LoVo (cell line): Measurements from ENCODE around the gene JARID2.

ENCODE experiments used
- DNase-seq: peaks from one replicate; pipeline ENCODE4 v3.0.0-alpha.2; 2016; ENCODE audit warnings: low spot score

Gene JARID2

DNA sequence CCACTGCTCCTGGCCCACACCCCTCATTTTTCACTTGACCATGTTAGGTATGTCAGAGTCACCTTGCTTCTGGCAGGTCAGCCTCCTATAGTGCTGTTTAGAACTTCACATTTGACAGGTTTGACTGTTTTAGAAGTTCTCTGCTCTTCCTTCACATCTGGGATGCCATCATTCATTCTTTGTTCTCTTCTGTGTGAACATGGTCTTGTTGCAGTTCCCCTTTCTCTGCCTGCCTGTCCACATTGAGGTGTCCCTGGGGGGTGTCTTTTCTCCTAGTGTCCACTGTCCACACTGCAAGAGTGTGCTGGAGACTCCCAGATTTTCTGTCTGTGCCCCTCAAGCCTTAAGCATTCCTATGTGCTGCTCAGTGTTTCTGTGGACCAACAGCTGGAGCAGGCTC lies 89.5 kb downstream of the JARID2 start:
- DNase-seq, result no peak

DNA sequence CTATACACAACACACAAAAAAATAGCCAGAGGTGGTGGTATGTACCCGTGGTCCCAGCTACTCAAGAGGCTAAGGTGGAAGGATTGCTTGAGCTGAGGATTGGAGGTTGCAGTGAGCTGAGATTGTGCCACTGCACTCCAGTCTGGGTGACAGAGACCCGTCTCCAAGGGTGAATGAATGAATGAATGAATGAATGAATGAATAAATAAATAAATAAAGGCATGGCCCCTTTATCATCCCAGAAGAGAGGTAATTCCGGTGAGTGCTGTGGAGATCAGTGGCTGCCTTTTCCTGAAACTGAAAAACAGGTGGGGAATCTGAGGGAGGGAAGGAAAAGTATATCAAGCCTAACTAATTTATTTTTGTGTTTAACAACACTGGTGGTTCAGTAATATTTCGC lies 90.0 kb downstream of the JARID2 start:
- DNase-seq, result no peak

DNA sequence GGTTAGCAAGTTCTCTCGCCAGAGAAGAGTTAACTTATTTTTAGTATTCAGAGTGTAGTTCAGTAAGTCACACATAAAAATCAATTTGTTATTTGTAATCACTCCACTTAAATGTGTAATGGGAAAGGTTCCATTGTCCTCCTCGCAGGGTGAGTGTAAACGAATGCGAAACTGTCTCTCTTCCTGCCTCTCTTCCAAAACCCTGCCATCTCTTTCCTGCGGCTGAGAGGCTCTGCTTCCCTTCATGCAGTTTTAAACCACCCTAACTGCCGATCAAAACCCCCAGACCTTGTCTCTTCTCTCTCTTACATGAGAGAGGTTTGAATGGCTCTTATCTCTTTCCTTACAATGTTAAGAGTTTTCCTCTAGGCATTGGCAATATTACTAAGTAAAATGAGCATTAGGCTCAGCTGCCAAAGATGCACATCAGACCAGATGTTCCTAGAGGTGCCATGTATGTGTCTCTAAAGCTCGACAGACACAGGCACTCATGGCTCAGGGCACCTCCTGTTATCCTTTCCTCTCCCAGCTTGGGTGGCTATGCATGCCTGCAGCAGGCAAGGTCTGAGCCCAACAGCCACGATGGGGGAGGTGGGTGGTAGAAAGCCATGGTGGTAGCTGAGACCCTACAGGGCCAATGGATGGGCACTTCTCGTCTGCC lies 91.2 kb downstream of the JARID2 start:
- DNase-seq, result no peak

DNA sequence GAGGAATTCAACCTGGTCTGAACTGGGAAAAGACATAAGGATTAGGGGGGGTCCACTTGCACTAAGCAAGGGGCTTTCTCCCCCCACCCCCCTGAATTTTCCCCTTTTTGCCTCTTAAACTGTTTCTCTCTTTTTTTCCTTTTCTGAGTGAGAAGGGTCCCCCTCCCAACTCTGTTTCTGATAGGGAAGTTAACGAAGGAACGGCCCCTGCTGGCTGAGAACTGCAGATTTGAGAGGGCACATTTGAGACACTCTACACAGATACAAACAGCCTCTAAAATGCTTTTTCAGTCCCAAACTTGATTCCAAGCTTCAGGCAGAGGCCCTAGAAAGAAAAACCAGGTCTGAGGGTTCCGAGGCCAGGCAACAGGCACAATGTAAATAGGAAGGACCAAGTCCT lies 91.7 kb downstream of the JARID2 start:
- DNase-seq, result no peak

DNA sequence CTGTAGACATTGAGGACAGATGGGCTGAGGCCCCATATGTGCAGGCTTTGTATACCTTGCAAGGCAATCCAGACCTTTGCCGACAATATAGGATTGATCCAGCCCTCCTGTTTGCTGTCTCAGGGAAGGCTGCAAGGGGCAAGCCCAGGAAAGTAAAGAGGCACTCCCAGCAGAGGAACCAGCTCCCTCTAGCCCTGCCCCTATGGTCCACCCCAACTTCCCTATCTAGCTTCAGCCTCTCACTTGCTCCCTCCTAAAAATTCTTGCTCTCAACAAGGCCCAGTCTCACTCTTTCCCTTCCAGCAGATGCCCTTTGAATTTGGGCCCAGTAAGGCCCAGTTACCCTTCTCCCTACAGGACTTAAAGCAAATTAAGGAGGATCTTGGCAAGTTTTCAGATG lies 92.6 kb downstream of the JARID2 start:
- DNase-seq, result no peak

DNA sequence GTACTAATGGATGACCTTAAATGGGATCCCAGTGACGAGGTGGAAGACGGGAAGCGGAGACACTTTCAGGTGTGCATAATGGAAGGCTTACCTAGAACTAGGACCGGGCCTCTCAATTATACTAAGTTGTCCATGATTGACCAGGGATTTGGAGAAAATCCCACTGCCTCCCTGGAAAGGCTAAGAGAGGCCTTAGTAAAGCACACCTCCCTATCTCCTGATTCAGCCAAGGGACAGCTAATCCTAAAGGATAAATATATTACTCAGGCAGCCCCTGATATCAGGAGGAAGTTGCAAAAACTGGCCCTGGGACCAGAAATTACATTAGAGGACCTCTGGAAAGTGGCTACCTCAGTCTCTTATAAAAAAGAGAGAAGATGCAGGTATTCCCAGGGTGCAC lies 93.2 kb downstream of the JARID2 start:
- DNase-seq, result no peak

DNA sequence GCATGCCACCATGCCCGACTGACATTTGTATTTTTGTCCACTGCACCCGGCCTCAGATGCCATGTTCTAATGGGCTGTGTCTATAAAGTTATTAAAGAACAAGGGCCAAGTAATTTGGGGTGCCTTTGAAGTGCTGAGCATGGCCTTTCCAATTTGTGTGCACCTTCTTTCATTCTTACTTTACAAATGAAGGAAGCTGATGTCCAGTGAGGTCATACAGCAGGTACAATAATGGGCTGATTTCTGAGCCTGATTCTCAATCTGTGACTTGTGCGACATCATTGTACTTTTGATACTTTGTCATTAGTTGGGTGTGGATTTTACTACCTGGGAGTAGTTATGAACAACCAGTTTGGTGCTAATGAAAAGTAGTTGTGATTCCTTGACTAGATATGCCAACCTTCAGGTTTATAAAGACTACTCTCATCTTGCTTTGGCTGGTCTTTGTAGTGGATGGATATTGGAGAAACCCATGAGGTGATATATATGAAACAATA lies 94.3 kb downstream of the JARID2 start:
- DNase-seq, result no peak

DNA sequence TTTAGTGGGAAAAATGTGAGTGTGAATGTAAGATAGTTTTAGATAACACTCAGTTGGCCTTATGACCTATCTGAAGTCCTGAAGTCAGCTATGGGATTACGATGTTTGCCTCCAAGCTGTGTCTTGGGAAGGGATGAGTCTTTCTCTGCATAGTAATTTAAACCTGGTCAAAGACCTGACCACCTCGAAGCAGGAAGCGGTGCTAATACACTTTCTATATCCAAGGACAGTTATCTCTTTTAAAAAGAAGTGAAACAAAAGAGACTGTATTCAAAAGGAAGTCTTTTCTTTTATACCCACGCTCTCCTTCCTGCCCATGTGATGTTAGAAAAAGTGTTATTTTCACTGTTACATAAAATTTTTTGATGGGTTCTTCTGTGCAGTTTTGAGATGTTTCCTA lies 94.9 kb downstream of the JARID2 start:
- no peak for DNase-seq

DNA sequence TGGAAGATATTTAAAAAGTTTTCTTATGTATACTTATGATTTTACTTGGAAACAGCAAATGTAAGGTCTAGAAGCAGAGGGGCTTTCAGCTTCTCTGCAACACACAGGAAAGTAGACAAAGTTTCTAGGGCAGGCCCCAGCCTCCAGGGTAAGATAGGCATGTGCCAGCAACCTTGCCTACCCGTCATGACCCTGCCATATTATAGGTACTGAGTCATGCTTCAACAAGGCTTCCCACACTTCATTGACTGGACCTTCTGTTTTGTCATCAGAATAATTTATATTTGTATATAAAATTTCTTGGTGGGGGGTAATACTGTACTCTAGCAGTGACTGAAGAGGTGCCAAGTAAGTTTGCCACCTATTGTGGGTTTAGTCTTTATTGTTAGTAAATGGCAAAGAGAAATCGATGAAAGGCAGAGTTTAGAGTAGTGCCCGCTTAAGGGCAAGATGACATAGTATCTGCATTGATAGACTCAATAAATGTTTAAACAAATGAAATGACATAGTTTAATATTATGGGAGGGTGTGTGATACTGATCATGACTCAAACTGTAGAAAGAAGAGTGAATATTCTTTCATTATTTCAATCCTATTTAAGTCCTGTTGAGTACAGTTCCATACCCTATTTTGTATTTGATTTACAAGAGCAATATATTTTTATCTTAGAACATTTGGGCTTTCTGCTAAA lies 95.6 kb downstream of the JARID2 start:
- peak; percentile 7 for DNase-seq

DNA sequence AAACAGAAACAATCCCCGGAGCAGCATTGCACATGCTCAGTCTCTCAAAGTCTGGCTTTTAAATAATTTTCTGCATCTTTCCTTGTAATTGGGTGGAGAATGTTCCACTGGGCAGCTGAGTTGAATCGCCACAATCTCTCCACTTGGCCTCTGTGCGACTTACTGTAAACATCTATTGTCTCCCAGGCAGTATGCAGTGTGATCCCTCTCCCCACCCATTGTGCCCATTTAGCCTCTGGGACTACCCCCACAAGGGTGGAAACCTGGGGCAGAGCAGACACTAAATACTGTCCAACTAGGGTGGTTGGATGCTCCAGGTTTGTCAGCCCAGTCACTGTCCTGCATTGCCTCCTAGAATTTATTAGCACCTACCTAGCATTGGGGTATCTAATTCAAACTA lies 96.2 kb downstream of the JARID2 start:
- DNase-seq, result no peak

DNA sequence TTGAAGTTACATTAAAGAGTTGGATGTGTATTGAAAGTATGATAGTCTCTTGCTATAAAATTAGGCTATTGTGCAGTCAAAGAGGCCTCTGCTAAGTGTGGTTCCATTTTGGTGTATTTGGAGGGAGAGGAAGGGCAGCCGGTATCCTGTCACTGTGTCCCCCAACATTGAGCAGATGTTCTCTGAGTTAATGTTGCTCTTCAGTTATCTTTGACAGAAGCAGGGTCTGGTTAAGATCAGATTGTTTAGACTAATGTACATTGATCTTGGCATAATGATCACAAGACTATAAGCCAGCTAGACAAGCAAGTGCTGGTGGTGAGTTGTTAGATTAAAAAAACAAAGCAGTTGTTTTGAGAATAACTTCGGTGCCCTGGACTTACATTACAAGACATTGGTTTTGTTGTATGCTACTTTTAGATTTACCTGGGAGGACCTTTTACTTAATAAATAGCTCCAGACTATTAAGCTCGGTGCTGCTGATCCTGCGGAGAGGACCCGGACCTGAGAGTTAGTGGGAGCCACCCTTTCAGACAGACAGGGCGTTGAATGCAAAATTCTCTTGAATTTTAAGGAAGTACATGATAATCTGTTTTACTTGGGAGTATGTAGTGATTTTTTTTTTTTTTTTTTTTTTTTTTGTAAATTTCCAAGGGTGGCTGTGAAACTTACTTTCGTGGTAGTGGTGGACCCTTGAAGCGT lies 97.8 kb downstream of the JARID2 start:
- DNase-seq, result no peak

DNA sequence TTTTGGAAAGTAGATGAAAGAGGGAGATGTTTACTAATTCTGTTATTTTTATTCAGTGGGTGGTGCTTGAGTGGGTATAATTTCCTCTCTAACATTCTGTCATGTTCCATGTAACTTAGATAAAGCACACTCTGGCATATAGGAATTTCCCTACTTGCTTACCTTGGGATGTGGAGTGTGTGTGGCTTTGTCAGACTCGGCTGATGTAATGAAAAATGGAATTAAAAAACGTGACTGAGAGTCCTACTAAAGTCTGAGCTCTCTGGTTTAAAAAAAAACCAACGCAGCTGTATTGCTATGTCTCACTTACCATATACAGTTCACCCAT lies 98.3 kb downstream of the JARID2 start:
- no peak for DNase-seq

DNA sequence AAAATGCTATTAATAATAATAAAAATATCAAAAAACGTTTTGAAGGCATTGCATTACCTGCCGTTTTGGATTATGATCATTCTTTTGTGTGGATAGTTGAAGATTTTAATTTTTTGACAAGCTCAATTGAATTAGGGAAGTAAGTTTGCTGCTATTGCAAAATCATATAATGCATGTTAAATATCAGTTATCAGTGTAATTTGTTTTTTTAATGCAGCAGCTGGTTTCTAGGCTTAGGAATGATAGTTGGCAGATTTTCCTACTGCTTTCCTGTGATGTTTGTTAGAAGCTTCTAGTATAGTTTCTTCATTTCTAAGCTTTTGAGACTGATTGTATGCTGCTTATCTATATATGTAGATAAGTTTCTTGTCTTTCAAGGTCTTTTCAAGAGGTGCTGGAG lies 99.0 kb downstream of the JARID2 start:
- DNase-seq, result no peak

DNA sequence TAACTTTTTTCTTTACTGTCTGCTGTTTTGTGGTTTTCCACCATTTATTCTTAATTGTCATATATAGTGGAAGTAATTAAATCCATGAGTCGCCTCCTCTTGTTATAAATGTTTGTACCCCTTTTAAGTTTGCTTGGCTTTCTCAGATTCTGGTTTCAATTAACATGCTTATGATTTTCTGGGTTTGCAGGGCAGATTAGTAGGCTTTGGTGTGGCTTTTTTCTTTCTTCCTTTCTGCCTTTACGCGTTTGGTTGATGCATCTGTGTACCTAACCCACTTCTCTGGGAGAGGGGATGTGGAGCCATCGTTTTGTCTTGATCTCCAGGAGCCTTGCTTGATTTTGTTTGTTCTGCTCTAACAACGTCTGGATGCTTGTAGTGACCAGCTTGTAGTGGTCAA lies 100.4 kb downstream of the JARID2 start:
- DNase-seq, result no peak

DNA sequence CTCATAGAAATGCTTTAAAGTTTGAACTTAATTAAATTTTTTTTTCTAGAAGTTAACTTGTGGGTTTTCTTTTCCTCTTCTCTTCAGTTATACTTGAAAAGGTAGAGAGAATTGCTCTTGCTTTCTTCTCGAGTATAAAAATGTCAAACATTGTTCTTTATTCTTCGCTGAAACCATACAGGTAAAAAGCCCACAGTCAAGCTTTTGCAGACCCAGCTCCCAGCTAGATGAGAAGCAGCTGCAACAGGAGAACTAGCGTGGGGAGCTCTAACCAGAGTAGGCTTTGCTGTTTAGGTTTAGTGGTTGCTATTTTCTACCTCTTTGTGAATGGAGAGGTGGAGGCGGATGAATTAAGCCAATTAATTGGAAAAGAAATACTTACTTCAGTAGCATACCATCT lies 102.7 kb downstream of the JARID2 start:
- DNase-seq, result no peak

DNA sequence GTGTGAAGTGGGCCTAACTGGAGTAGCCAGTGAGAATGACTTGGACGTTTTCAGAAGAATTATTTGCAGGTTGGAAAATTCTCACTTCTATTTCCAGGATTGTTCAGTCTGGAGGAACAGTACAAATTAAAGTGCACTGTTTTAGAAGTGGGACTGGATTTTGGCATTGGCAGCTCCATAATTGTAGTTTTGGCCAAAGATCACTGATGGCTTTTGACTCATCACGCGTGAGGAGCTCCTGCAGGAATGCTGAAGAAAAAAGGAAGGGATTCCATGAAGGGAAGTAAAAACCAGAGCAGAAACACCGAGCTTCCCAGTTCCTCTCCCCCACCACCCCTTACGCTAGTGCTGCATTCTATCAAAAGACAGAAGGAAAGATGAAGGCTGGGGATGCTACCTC lies 103.5 kb downstream of the JARID2 start:
- no peak for DNase-seq

DNA sequence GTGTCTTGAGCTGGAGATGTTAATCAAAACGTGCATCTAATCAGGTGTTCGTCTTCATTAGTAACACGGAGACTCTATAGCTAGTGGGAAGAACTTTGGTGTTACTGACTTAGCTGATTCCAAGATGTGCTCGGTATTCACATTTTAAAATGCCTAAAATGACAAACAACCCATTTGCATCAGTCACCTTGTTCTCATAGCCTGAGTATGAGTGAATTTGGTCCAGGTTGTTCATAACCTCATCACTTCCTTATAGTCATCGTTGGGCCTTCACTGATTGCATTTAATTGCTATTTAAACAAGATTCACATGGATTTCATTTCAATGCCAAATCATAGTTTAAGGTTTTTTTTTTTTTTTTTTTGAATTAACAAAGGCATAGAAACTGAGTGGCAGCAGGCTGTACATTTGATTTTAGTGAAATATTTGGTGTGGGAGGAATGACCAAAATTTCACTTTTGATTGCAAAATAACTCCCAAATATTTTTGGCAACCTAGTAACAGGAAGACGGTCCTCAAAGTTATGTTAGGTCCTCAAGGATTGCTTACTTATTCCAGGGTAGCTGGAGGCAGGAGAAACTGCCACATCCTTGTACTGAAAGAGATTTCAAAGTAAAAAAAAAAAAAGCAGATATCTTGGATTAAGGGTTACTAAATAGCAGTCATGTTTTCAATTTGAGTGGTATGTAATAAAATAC lies 104.7 kb downstream of the JARID2 start:
- no peak for DNase-seq

DNA sequence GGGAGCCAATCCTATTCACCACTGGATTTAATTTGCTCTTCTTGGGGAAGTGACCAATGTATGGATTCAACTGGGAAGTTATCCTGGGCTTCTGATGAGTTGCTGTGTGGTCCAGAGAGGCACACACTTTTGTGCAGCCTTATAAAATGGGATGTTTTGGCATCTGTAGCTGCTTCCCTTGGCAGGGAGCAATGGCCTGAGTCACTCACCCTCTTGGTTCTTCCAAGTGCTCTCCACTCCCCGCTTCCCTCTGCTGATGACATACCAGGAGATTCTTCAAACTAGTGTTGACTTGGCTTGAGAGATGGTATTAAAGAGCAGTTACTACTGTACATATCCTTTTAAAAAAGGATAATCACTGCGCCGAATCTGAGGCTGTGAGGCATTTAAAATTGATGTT lies 105.8 kb downstream of the JARID2 start:
- DNase-seq, result no peak

DNA sequence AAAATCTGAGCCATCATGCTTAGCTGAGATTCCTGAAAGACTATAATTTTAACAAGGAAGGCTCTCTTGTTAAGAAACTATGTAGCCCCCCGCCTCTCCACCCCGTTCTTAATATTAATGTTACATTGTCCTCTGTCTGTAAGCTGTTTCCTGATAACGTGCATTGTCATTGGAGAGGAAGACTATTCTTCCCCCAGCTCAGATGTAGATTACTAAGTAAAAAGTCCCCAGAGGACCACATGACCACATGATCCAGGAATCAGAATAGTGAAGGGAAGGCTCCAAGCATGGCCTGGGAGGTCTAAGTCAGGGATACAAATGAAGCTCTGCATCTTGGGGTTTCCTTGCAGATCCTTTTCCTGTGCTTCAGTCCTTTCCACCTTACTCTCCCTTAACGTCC lies 106.4 kb downstream of the JARID2 start:
- DNase-seq, result no peak

DNA sequence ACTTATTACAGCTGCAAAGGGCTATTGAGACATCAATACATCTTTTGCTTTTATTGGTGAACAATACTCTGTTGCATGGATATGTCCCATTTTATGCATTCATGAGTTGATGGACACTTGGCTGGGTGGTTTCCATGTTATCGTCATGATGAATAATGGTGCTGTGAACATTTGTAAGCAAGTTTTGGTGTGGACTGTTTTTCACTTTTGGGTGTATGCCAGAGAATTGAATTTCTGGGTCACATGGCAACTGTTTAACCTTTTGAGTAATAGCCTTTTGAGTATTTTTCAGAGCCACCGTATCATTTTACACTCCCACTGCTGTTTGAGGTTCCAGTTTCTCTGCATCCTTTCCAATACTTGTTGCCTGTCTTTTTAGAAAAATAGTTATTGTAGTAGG lies 107.0 kb downstream of the JARID2 start:
- DNase-seq, result no peak

DNA sequence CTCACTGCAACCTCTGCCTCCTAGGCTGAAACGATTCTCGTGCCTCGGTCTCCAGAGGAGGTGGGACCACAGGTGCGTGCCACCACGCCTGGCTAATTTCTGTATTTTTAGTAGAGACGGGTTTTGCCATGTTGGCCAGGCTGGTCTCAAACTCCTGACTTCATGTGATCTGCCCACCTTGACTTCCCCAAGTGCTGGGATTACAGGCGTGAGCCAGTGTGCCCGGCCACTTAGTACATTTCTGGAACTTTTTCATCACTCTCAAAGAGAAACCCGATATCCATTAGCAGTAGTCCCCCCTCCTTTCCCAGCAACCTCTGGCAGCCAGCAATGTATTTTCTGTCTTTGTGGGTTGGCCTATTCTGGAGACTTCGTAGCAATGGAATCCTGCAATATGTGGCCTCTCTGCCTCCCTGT lies 109.8 kb downstream of the JARID2 start:
- DNase-seq, result no peak

DNA sequence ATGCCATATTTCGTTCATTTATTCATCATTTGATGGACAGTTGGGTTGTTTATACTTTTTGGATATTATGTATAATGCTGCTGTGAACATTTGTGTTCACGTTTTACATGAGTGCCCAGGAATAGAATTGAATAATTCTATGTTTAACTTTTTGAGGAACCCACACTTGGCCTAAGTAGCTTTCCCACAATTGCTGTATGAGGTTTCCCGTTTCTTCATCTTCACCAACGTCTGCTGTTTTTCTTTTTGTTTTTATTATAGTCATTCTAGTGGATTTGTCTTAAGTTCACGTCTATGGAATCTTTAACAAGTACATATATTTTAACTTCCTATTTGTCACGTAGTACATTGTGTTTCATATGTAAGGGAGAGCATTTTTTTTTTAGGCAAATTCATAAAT lies 110.3 kb downstream of the JARID2 start:
- DNase-seq, result no peak

DNA sequence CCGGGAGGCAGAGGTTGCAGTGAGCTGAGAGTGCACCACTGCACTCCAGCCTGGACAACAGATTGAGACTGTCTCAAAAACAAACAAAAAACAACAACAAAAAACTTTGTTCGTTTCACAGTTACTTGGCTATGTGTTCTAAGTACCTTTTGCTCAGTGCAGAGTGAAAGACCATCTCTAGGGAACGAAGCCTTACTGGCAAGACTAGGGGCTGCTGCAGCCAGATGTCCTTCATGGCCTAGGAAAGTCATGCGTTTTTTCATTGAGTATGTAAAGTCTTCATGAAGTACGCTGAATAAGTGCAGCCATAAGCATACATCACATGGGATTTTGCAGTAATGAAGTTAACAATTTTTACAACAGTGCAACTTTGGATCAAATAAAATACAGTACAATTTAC lies 111.1 kb downstream of the JARID2 start:
- no peak for DNase-seq
